ENCODE measurements around the gene ANKRD17. TPM values are rescaled to one million over a fixed set of nuclear protein-coding genes. Genes with fewer than 3 reads are reported as not detected.
"Not testable (repeated sequence)": the region's sequence is repeated elsewhere in the genome, so short reads cannot be mapped to it uniquely, and the experiment has no call there.

The ANKRD17 gene
- total and polyA plus RNA-seq, 5 donors from 2014 or later, result 6.9 to 63.4 (median 9.9) TPM

DNA sequence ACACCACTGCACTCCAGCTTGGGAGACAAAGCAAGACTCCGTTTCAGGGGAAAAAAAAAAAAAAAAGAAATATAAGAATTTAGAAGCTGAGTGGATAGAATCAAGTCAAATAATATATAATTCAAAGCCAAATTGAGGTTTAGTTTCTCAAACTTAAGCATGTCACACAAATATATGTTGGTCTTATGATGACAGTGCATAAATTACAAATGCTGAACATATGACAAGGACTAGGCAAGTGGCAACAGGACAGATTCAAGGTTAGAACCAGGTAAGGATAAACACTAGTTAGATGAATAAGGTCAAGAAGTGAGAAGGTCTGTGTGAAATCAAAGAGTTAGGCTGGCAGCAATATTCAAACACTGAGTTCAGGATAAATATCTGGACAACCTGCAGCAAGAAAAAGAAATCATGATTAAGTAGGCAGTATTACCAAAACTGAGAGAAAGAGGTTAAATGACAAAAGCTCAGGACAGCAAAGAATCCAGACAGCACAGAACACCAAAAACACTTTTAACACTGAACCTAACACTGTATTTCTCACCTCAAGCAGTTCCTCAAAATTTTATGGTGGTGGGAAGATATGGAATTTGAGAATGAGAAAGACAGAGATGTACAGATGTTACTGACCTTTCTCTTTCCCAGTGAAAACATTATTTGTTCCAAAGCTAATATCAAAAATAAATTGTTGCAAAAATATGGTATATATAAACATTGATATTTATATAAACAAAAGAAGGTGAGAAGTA is 45.4 kb downstream of the ANKRD17 start:
- Mint-ChIP-seq H3K4me1 (peaks cover 38 to 62% (median 55%) of the 10 kb centered on the region in 4 donors), H3K36me3 (peaks cover 18% of the 10 kb centered on the region), H3K9me3 (no peaks in the 10 kb centered on the region), H3K27me3 (no peaks in the 10 kb centered on the region), H3K27ac (peak overlapping the region in 2 of 3 donors; percentile 4 to 8), H3K4me3 (peak overlapping the region in 1 of 4 donors; percentile 2)
- Histone ChIP-seq H3K27me3 (ENCODE audit: control insufficient read depth, insufficient read depth, low read length) (no peaks in the 10 kb centered on the region), H3K27ac (ENCODE audit: insufficient read depth, low read length, poor library complexity, severe bottlenecking) (no peak overlapping the region), H3K36me3 (ENCODE audit: control insufficient read depth, insufficient read depth, low read length) (peaks cover 2% of the 10 kb centered on the region), H3K4me1 (ENCODE audit: control insufficient read depth, insufficient read depth, low read length, poor library complexity, severe bottlenecking) (no peaks in the 10 kb centered on the region), H3K4me3 (ENCODE audit: low read depth, low read length) (no peak overlapping the region), H3K9me3 (ENCODE audit: control insufficient read depth in 2 of 2, low read length in 2 of 2) (no peaks in the 10 kb centered on the region)
- DNase-seq (no peak), ATAC-seq (ENCODE audit: low read depth in 2 of 2) (no peak)

- peaks cover 2% of the 10 kb centered on the region for H3K36me3 ChIP-seq (ENCODE audit: control insufficient read depth, insufficient read depth, low read length)
- Mint-ChIP-seq H3K4me1 (peaks cover 38 to 57% (median 53%) of the 10 kb centered on the region in 4 donors), H3K4me3 (no peak overlapping the region), H3K36me3 (peaks cover 21% of the 10 kb centered on the region), H3K9me3 (peaks cover 0 to 4% (median 0%) of the 10 kb centered on the region in 7 donors), H3K27me3 (no peaks in the 10 kb centered on the region), H3K27ac (no peak overlapping the region)
- DNase-seq, result no peak
- H3K4me1 ChIP-seq (ENCODE audit: control insufficient read depth, insufficient read depth, low read length, poor library complexity, severe bottlenecking), result no peaks in the 10 kb centered on the region
- H3K4me3 ChIP-seq (ENCODE audit: low read depth, low read length), result no peak overlapping the region
- H3K9me3 ChIP-seq (ENCODE audit: control insufficient read depth in 2 of 2, low read length in 2 of 2), result no peaks in the 10 kb centered on the region
- H3K27ac ChIP-seq (ENCODE audit: insufficient read depth, low read length, poor library complexity, severe bottlenecking), result no peak overlapping the region
- no peak for ATAC-seq (ENCODE audit: low read depth in 2 of 2)
- H3K27me3 ChIP-seq (ENCODE audit: control insufficient read depth, insufficient read depth, low read length), result no peaks in the 10 kb centered on the region
Measured at GRCh38 chr4:73211968-73212367, 46.6 kb downstream of the ANKRD17 start.

- Mint-ChIP-seq H3K36me3 (peaks cover 36% of the 10 kb centered on the region), H3K4me1 (peaks cover 44 to 59% (median 54%) of the 10 kb centered on the region in 4 donors), H3K9me3 (peaks cover 2 to 9% (median 4%) of the 10 kb centered on the region in 7 donors)
Measured at GRCh38 chr4:73208376-73208775, 50.2 kb downstream of the ANKRD17 start.

DNA sequence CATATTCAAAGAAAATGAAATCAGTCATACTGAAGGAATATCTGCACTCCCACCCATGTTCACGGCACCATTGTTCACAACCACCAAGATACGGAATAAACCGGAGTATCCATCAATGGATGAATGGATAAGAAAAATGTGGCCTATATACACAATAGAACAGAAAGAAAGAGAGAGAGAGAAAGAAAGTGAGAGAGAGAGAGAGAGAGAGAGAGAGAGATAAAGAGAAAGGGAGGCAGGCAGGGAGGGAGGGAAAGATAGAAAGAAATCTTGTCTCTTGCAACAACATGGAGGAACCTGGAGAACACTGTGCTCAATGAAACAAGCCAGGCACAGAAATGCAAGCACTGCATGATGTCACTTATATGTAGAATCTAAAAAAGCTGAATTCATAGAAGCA is 52.4 kb downstream of the ANKRD17 start:
- no peaks in the 10 kb centered on the region for H3K27me3 ChIP-seq (ENCODE audit: control insufficient read depth, insufficient read depth, low read length)
- Mint-ChIP-seq H3K27me3 (no peaks in the 10 kb centered on the region), H3K4me3 (peak overlapping the region in 2 of 4 donors; percentile 1 to 44), H3K36me3 (peaks cover 39% of the 10 kb centered on the region), H3K27ac (peak overlapping the region in 1 of 3 donors; percentile 11), H3K4me1 (peaks cover 37 to 70% (median 54%) of the 10 kb centered on the region in 4 donors), H3K9me3 (peaks cover 4 to 13% (median 8%) of the 10 kb centered on the region in 7 donors)
- H3K36me3 ChIP-seq (ENCODE audit: control insufficient read depth, insufficient read depth, low read length), result no peaks in the 10 kb centered on the region
- peaks cover 3 to 12% of the 10 kb centered on the region in 2 experiments for H3K9me3 ChIP-seq (ENCODE audit: control insufficient read depth in 2 of 2, low read length in 2 of 2)
- ATAC-seq (ENCODE audit: low read depth in 2 of 2), result no peak
- H3K4me1 ChIP-seq (ENCODE audit: control insufficient read depth, insufficient read depth, low read length, poor library complexity, severe bottlenecking), result no peaks in the 10 kb centered on the region
- DNase-seq, result no peak
- H3K27ac ChIP-seq (ENCODE audit: insufficient read depth, low read length, poor library complexity, severe bottlenecking), result no peak overlapping the region
- no peak overlapping the region for H3K4me3 ChIP-seq (ENCODE audit: low read depth, low read length)

More at GRCh38 chr4:73208376-73208775, 50.2 kb downstream of the ANKRD17 start:
- Mint-ChIP-seq H3K27ac (no peak overlapping the region), H3K27me3 (no peaks in the 10 kb centered on the region), H3K4me3 (no peak overlapping the region)
- no peak for ATAC-seq (ENCODE audit: low read depth in 2 of 2)
- DNase-seq, result no peak
- no peak overlapping the region for H3K4me3 ChIP-seq (ENCODE audit: low read depth, low read length)
- H3K36me3 ChIP-seq (ENCODE audit: control insufficient read depth, insufficient read depth, low read length), result no peaks in the 10 kb centered on the region
- peaks cover 0 to 6% of the 10 kb centered on the region in 2 experiments for H3K9me3 ChIP-seq (ENCODE audit: control insufficient read depth in 2 of 2, low read length in 2 of 2)
- no peak overlapping the region for H3K27ac ChIP-seq (ENCODE audit: insufficient read depth, low read length, poor library complexity, severe bottlenecking)
- H3K4me1 ChIP-seq (ENCODE audit: control insufficient read depth, insufficient read depth, low read length, poor library complexity, severe bottlenecking), result no peaks in the 10 kb centered on the region
- no peaks in the 10 kb centered on the region for H3K27me3 ChIP-seq (ENCODE audit: control insufficient read depth, insufficient read depth, low read length)

- Mint-ChIP-seq H3K4me3 (peak overlapping the region in 1 of 4 donors; percentile 73), H3K27ac (peak overlapping the region in 1 of 3 donors; percentile 1)
Measured at GRCh38 chr4:73205482-73205881, 53.1 kb downstream of the ANKRD17 start.

GRCh38 chr4:73203976-73204375 is 54.6 kb downstream of the ANKRD17 start:
- H3K9me3 Mint-ChIP-seq, result peaks cover 4 to 13% (median 8%) of the 10 kb centered on the region in 7 donors
- H3K27ac ChIP-seq (ENCODE audit: insufficient read depth, low read length, poor library complexity, severe bottlenecking); H3K27ac Mint-ChIP-seq; DNase-seq; H3K4me1 ChIP-seq (ENCODE audit: control insufficient read depth, insufficient read depth, low read length, poor library complexity, severe bottlenecking); H3K4me3 ChIP-seq (ENCODE audit: low read depth, low read length); H3K27me3 Mint-ChIP-seq; ATAC-seq (ENCODE audit: low read depth in 2 of 2); H3K36me3 ChIP-seq (ENCODE audit: control insufficient read depth, insufficient read depth, low read length); H3K27me3 ChIP-seq (ENCODE audit: control insufficient read depth, insufficient read depth, low read length): not testable (repeated sequence)
- peaks cover 34 to 67% (median 48%) of the 10 kb centered on the region in 4 donors for H3K4me1 Mint-ChIP-seq
- H3K36me3 Mint-ChIP-seq, result peaks cover 36% of the 10 kb centered on the region
- H3K4me3 Mint-ChIP-seq, result peak overlapping the region in 1 of 4 donors; percentile 21
- H3K9me3 ChIP-seq (ENCODE audit: control insufficient read depth in 2 of 2, low read length in 2 of 2), result peaks cover 3 to 12% of the 10 kb centered on the region in 2 experiments

More at GRCh38 chr4:73205482-73205881, 53.1 kb downstream of the ANKRD17 start:
- Mint-ChIP-seq H3K27me3 (no peaks in the 10 kb centered on the region), H3K4me1 (peaks cover 30 to 67% (median 51%) of the 10 kb centered on the region in 4 donors), H3K36me3 (peaks cover 36% of the 10 kb centered on the region), H3K9me3 (peaks cover 4 to 13% (median 8%) of the 10 kb centered on the region in 7 donors)
- Histone ChIP-seq H3K4me1 (ENCODE audit: control insufficient read depth, insufficient read depth, low read length, poor library complexity, severe bottlenecking) (no peaks in the 10 kb centered on the region), H3K27me3 (ENCODE audit: control insufficient read depth, insufficient read depth, low read length) (no peaks in the 10 kb centered on the region), H3K4me3 (ENCODE audit: low read depth, low read length) (no peak overlapping the region), H3K27ac (ENCODE audit: insufficient read depth, low read length, poor library complexity, severe bottlenecking) (no peak overlapping the region), H3K9me3 (ENCODE audit: control insufficient read depth in 2 of 2, low read length in 2 of 2) (peaks cover 3 to 12% of the 10 kb centered on the region in 2 experiments), H3K36me3 (ENCODE audit: control insufficient read depth, insufficient read depth, low read length) (no peaks in the 10 kb centered on the region)
- ATAC-seq (ENCODE audit: low read depth in 2 of 2) (no peak), DNase-seq (no peak)

DNA sequence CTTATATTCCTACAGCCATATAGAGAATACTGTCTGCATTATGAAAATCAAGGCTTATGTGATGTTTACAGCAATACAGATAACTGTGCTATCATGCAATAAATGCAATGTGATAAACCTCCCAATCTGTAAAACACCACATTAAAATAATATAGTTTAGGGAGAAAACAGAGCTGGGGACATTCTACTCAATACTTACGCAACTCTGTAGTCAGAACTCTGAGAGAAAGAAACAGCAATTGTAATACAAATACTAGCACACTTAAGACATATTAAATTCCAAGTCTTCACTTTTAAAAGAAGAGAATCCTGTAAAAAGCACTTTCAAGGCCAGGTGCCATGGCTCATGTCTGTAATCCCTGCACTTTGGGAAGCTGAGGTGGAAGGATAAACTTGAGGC is 61.4 kb downstream of the ANKRD17 start:
- H3K27ac Mint-ChIP-seq, result no peak overlapping the region
- ATAC-seq (ENCODE audit: low read depth in 2 of 2) (no peak), DNase-seq (no peak)
- H3K4me3 ChIP-seq (ENCODE audit: low read depth, low read length), result no peak overlapping the region
- peaks cover 38 to 61% (median 49%) of the 10 kb centered on the region in 4 donors for H3K4me1 Mint-ChIP-seq
- no peak overlapping the region for H3K4me3 Mint-ChIP-seq
- peaks cover 11% of the 10 kb centered on the region for H3K36me3 Mint-ChIP-seq
- H3K27me3 Mint-ChIP-seq, result no peaks in the 10 kb centered on the region
- H3K4me1 ChIP-seq (ENCODE audit: control insufficient read depth, insufficient read depth, low read length, poor library complexity, severe bottlenecking), result no peaks in the 10 kb centered on the region
- no peak overlapping the region for H3K27ac ChIP-seq (ENCODE audit: insufficient read depth, low read length, poor library complexity, severe bottlenecking)
- H3K27me3 ChIP-seq (ENCODE audit: control insufficient read depth, insufficient read depth, low read length), result no peaks in the 10 kb centered on the region
- no peaks in the 10 kb centered on the region for H3K9me3 ChIP-seq (ENCODE audit: control insufficient read depth in 2 of 2, low read length in 2 of 2)
- peaks cover 0 to under 1% (median 0%) of the 10 kb centered on the region in 7 donors for H3K9me3 Mint-ChIP-seq
- peaks cover 6% of the 10 kb centered on the region for H3K36me3 ChIP-seq (ENCODE audit: control insufficient read depth, insufficient read depth, low read length)

Measured in CD4-positive, CD25-positive, alpha-beta regulatory T cell (primary cell).